HepG2 (cell line): ENCODE measurements around the gene SACS.

Experiments used
- ATF3 ChIP-seq: sonication (generic); formaldehyde crosslinking; IDR thresholded peaks from 2 replicates; pipeline ENCODE4 v1.4.0; 2020; ENCODE audit warnings: missing genetic modification reagents
- MAFF ChIP-seq: IDR thresholded peaks from 2 replicates; pipeline ENCODE4 v1.6.1; 2011; ENCODE audit warnings: low read depth, low read length, improper control_type of control experiment
- MAX ChIP-seq: IDR thresholded peaks from 2 replicates; pipeline ENCODE4 v1.6.1; 2012; ENCODE audit warnings: inconsistent platforms
- PHB2 ChIP-seq: fragments of 450-650 bp; IDR thresholded peaks from 2 replicates; pipeline ENCODE4 v1.6.1; 2018; ENCODE audit not compliant: partially characterized antibody
- RAD51 ChIP-seq: fragments of 450-650 bp; IDR thresholded peaks from 2 replicates; pipeline ENCODE4 v1.6.1; 2016; ENCODE audit warnings: borderline replicate concordance
- SAFB2 ChIP-seq: sonication (generic); formaldehyde crosslinking; IDR thresholded peaks from 2 replicates; pipeline ENCODE4 v1.5.1; 2020; ENCODE audit warnings: missing genetic modification reagents, low read depth, mild to moderate bottlenecking, borderline replicate concordance
- YY1 ChIP-seq: IDR thresholded peaks from 2 replicates; pipeline ENCODE4 v1.6.1; 2011; ENCODE audit warnings: low read length, low read depth, moderate library complexity, mild to moderate bottlenecking; ENCODE audit not compliant: insufficient read depth, insufficient replicate concordance
- ZNF431 ChIP-seq: sonication (generic); formaldehyde crosslinking; IDR thresholded peaks from 2 replicates; pipeline ENCODE4 v1.9.0; 2022; ENCODE audit warnings: missing genetic modification reagents, low read depth, mild to moderate bottlenecking, borderline replicate concordance
- ZNF563 ChIP-seq: sonication (generic); formaldehyde crosslinking; IDR thresholded peaks from 2 replicates; pipeline ENCODE4 v1.8.0; 2022; ENCODE audit warnings: mild to moderate bottlenecking, moderate library complexity, missing genetic modification reagents
- TF ChIP-seq, protein P1 (sequence below): sonication (generic); formaldehyde crosslinking; IDR thresholded peaks from 2 replicates; pipeline ENCODE4 v1.5.0; 2020; ENCODE audit warnings: mild to moderate bottlenecking, missing genetic modification reagents, moderate library complexity

- no peak for TF ChIP-seq YY1
- TF ChIP-seq MAX = no peak
- TF ChIP-seq ZNF563 (CRISPR knock-in tag) = no peak
- TF ChIP-seq ATF3 = no peak
- TF ChIP-seq PHB2 = no peak
- no peak for TF ChIP-seq RAD51
- no peak for TF ChIP-seq MAFF
- TF ChIP-seq, protein P1, sequence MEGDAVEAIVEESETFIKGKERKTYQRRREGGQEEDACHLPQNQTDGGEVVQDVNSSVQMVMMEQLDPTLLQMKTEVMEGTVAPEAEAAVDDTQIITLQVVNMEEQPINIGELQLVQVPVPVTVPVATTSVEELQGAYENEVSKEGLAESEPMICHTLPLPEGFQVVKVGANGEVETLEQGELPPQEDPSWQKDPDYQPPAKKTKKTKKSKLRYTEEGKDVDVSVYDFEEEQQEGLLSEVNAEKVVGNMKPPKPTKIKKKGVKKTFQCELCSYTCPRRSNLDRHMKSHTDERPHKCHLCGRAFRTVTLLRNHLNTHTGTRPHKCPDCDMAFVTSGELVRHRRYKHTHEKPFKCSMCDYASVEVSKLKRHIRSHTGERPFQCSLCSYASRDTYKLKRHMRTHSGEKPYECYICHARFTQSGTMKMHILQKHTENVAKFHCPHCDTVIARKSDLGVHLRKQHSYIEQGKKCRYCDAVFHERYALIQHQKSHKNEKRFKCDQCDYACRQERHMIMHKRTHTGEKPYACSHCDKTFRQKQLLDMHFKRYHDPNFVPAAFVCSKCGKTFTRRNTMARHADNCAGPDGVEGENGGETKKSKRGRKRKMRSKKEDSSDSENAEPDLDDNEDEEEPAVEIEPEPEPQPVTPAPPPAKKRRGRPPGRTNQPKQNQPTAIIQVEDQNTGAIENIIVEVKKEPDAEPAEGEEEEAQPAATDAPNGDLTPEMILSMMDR (CRISPR knock-in tag) = no peak
- no peak for TF ChIP-seq SAFB2
- TF ChIP-seq ZNF431 (CRISPR knock-in tag) = no peak
Measured at GRCh38 chr13:23437916-23438315, 4.4 kb upstream of the SACS start.
